SK-N-MC (cell line): Measurements from ENCODE around the gene COL4A1.

Source experiments
- DNase-seq: peaks from one replicate; pipeline ENCODE4 v3.0.0-alpha.2; 2011; ENCODE audit warnings: low read depth, low spot score
- H3K27ac ChIP-seq: fragments of 200-600 bp; sonication (generic); 2 replicates; pipeline ENCODE4 v1.5.1; 2016; ENCODE audit warnings: mixed run types
- H3K36me3 ChIP-seq: fragments of 200-600 bp; sonication (generic); 2 replicates; pipeline ENCODE4 v1.6.1; 2017; ENCODE audit warnings: antibody characterized with exemption, low read length, mixed read lengths; ENCODE audit not compliant: insufficient read depth
- H3K4me3 ChIP-seq: fragments of 200-600 bp; sonication (generic); 2 replicates; pipeline ENCODE4 v1.5.1; 2016
- H3K9ac ChIP-seq: fragments of 200-600 bp; sonication (generic); 2 replicates; pipeline ENCODE4 v1.8.0; 2017; ENCODE audit warnings: mixed run types, mixed read lengths; ENCODE audit not compliant: insufficient read length
- H3K9me3 ChIP-seq: fragments of 200-600 bp; sonication (generic); 2 replicates; pipeline ENCODE4 v1.6.1; 2017; ENCODE audit warnings: low read depth, mild to moderate bottlenecking, antibody characterized with exemption, low read length, moderate library complexity, mixed read lengths
- EZH2 ChIP-seq: fragments of 200-600 bp; sonication (generic); IDR thresholded peaks from one replicate; pipeline ENCODE4 v1.6.1; 2017; ENCODE audit warnings: antibody characterized with exemption
- FOXP2 ChIP-seq: optimal IDR thresholded peaks from 2 replicates; pipeline ENCODE3; 2011; ENCODE audit warnings: mild to moderate bottlenecking, moderate library complexity; ENCODE audit not compliant: insufficient read depth; ENCODE audit errors: extremely low read length, control extremely low read depth
- POLR2AphosphoS5 ChIP-seq: IDR thresholded peaks from 2 replicates; pipeline ENCODE4 v1.6.1; 2012; ENCODE audit warnings: mild to moderate bottlenecking, low read depth, low read length, borderline replicate concordance

COL4A1 gene

GRCh38 chr13:110237875-110238817 lies 68.8 kb downstream of the COL4A1 start:
- Histone ChIP-seq H3K27ac (no peak overlapping the region), H3K9ac (no peak overlapping the region), H3K4me3 (no peak overlapping the region), H3K9me3 (no peaks in the 10 kb centered on the region), H3K36me3 (no peaks in the 10 kb centered on the region; the same call in 1 of the 2 replicates)
- DNase-seq: no peak
- no peak for TF ChIP-seq POLR2AphosphoS5
- no peak for TF ChIP-seq EZH2
- no peak for TF ChIP-seq FOXP2

DNA sequence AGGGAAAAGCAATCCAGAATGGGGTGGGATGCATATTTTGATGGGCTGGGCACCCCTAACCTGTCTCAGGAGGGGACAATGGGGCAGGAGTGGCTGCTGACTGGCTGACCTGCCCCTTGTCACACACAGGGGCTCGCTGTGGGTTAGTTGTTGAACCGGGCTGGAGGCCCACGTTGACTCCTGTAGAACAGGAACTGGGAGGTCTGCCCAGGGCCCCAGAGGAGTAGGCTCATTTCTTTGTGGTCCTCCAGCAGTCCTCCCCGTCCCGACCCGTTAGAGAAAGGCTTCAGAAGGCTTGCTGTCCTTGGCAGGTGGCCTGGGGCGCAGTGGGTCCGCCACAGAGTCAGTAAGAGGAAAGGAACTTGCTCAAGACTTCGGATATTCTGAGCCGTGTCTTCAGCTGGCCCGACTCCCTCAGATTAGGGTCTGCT lies 70.1 kb downstream of the COL4A1 start:
- H3K9me3 ChIP-seq: no peaks in the 10 kb centered on the region
- no peak for DNase-seq
- no peak overlapping the region for H3K4me3 ChIP-seq
- no peak overlapping the region for H3K27ac ChIP-seq
- no peaks in the 10 kb centered on the region; the same call in 1 of the 2 replicates for H3K36me3 ChIP-seq
- H3K9ac ChIP-seq: no peak overlapping the region
- TF ChIP-seq EZH2 (no peak), FOXP2 (no peak), POLR2AphosphoS5 (no peak)

DNA sequence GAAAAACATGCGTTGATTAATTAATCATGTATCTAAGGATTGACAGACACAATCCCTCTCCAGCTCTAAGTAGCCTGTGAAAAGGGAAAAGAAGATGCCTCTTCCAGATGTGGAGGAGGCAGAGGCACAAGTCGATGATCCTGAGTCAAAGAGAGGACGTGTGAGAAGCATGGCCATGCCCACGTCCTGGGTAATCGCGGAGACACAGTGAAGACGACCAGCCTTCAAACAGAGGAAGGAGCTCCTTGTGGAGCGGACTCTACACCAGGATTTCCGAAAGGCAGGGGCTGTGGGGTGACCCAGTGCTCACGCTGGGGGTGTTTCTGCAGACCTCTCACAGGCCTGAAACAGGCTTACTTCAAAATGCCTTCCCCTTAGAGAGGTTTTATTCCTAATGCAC lies 70.5 kb downstream of the COL4A1 start:
- Histone ChIP-seq H3K27ac (no peak overlapping the region), H3K36me3 (no peaks in the 10 kb centered on the region; the same call in 1 of the 2 replicates), H3K9ac (no peak overlapping the region), H3K9me3 (no peaks in the 10 kb centered on the region), H3K4me3 (no peak overlapping the region)
- DNase-seq: no peak
- no peak for TF ChIP-seq POLR2AphosphoS5
- TF ChIP-seq FOXP2: no peak

DNA sequence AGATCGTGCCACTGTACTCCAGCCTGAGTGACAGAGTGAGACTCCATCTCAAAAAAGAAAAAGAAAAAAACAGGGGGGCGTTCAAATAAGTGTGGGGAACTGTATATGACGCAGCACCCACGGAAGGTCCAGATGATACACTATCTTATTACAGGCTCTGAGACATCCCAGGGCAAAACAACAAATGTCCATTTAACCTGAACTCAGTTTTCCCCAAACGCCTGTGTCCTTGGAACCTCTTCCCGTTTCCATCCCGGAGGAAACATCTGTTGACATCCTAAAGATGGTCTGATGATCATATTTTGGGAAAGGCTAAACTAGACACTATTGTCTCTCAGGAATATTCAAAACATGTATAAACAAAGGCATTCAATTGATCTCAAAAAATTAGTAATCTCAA lies 72.4 kb downstream of the COL4A1 start:
- no peak overlapping the region for H3K9ac ChIP-seq
- no peak overlapping the region for H3K4me3 ChIP-seq
- DNase-seq: no peak
- H3K27ac ChIP-seq: no peak overlapping the region
- no peaks in the 10 kb centered on the region; the same call in 1 of the 2 replicates for H3K36me3 ChIP-seq
- H3K9me3 ChIP-seq: no peaks in the 10 kb centered on the region
- TF ChIP-seq FOXP2: no peak
- no peak for TF ChIP-seq EZH2
- no peak for TF ChIP-seq POLR2AphosphoS5

- no peak for TF ChIP-seq POLR2AphosphoS5
- no peak overlapping the region for H3K27ac ChIP-seq
- no peaks in the 10 kb centered on the region; the same call in 1 of the 2 replicates for H3K36me3 ChIP-seq
- H3K9me3 ChIP-seq: no peaks in the 10 kb centered on the region
- H3K9ac ChIP-seq: no peak overlapping the region
- no peak for DNase-seq
- no peak overlapping the region for H3K4me3 ChIP-seq
These were observed 73.0 kb downstream of the COL4A1 start for GRCh38 chr13:110233951-110234280.

DNA sequence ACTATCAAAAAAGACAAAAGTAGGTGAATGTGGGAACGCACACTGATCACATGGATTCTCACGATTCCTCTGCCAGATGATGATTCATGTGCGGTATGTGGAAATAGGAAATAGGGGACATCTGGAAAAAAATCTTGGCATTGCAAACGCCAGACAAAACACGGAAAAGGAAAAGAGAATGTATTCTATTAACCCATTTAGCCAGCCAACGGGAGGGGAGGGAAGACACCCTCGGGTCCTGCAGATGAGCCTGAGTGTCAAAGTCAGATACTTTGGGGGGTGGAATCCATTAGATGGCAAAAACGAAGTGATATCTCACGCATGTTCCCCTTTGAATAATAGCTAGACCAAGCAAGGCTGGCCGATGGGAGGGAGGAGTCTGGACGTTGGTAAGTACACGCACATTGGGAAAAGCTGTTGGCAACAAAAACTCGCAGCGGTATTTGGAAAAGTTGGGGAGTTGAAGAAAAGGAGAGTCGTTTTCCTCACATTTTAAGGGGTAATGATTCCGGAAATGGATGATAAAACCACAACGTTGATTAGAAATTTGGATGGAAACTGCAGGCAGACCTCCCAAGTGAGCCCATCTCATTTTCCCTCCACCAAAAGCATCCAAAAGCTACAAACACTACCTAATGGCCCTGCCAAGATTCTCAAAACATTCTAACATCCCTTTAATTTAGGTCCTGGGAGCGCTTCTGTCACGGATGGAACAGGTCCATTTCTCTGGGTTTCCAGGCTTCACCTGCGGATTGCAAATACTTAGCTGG lies 73.6 kb downstream of the COL4A1 start:
- Histone ChIP-seq H3K27ac (no peak overlapping the region), H3K36me3 (no peaks in the 10 kb centered on the region; the same call in 1 of the 2 replicates), H3K4me3 (no peak overlapping the region), H3K9ac (no peak overlapping the region), H3K9me3 (no peaks in the 10 kb centered on the region)
- TF ChIP-seq FOXP2: no peak
- TF ChIP-seq EZH2: no peak
- TF ChIP-seq POLR2AphosphoS5: no peak
- no peak for DNase-seq

DNA sequence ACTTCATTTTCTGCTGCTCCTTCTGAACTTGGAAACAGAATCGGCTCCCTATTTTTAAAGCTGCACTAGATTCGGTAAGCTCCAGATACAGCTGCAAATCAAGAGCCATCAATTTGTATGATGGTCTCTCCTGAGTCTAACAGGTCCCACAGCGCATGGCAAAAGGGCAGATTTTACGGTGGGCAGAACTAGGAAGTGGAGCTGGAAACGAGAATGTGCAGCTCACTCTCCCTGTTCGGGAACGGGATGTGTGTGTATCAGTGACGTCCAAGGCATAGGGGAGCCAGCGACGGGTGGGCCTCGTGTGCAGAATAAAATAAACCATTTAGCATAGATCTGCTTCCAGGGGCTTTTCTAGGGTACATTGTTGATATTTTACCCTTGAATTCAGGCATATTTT lies 74.2 kb downstream of the COL4A1 start:
- Histone ChIP-seq H3K36me3 (no peaks in the 10 kb centered on the region; the same call in 1 of the 2 replicates), H3K9me3 (no peaks in the 10 kb centered on the region), H3K4me3 (no peak overlapping the region), H3K9ac (no peak overlapping the region), H3K27ac (no peak overlapping the region)
- no peak for DNase-seq
- TF ChIP-seq EZH2: no peak
- no peak for TF ChIP-seq POLR2AphosphoS5
- TF ChIP-seq FOXP2: no peak

- no peak overlapping the region for H3K4me3 ChIP-seq
- no peak overlapping the region for H3K27ac ChIP-seq
- no peak for TF ChIP-seq POLR2AphosphoS5
- no peak for TF ChIP-seq FOXP2
- TF ChIP-seq EZH2: no peak
- DNase-seq: no peak
- no peaks in the 10 kb centered on the region for H3K9me3 ChIP-seq
- H3K9ac ChIP-seq: no peak overlapping the region
- H3K36me3 ChIP-seq: no peaks in the 10 kb centered on the region; the same call in 1 of the 2 replicates
These were observed 74.8 kb downstream of the COL4A1 start for GRCh38 chr13:110232142-110232541.
